ENCODE data around the gene TAB2. TPM values are rescaled to one million over a fixed set of nuclear protein-coding genes. Genes with fewer than 3 reads are reported as not detected.

The TAB2 gene
- total RNA-seq, 1 experiment from 2014 or later, result 56.7 TPM

GRCh38 chr6:149409617-149410016, 92.1 kb downstream of the TAB2 start:
- intact Hi-C loops (cut with micrococcal nuclease), result no loop called here
- no peak overlapping the region for H3K4me2 ChIP-seq (ENCODE audit: low read length)
- RAD21 ChIA-PET (ENCODE audit: low non-redundant PET in 1 of 2, low total read pairs in 2 of 2, uncharacterized antibody in 2 of 2, unreplicated experiment in 2 of 2), result no interaction called here
- ATAC-seq (no peak), DNase-seq (ENCODE audit: low read depth, low spot score) (no peak)
- H3K9ac ChIP-seq (ENCODE audit: low read length), result no peak overlapping the region
- no peaks in the 10 kb centered on the region for H3K79me2 ChIP-seq (ENCODE audit: insufficient read depth, low read length)
- H3K27ac ChIP-seq (ENCODE audit: low read depth, low read length), result no peak overlapping the region
- no peaks in the 10 kb centered on the region for H3K27me3 ChIP-seq (ENCODE audit: insufficient read depth, low read length)
- peaks cover 0 to 10% of the 10 kb centered on the region in 2 experiments; a peak in 3 of 4 replicates for H3K36me3 ChIP-seq (ENCODE audit: control insufficient read depth in 1 of 2, insufficient read depth in 2 of 2, low read length in 2 of 2)
- H3K4me1 ChIP-seq (ENCODE audit: control insufficient read depth in 1 of 2, insufficient read depth in 2 of 2, low read length in 2 of 2), result no peaks in the 10 kb centered on the region
- TF ChIP-seq EZH2phosphoT487 (IDR thresholded peaks at IDR 0.05; ENCODE audit: borderline replicate concordance) (no peak), JUND (IDR thresholded peaks at IDR 0.05) (no peak), SIN3A (IDR thresholded peaks at IDR 0.05; ENCODE audit: low read depth) (no peak), SRF (IDR thresholded peaks at IDR 0.05; ENCODE audit: low read depth) (no peak), MAX (IDR thresholded peaks at IDR 0.05) (no peak), ZFX (IDR thresholded peaks at IDR 0.05) (no peak), YY1 (IDR thresholded peaks at IDR 0.05; ENCODE audit: extremely low read depth, insufficient replicate concordance, low read depth, low read length) (no peak)
- CTCF ChIA-PET, result no interaction called here
- POLR2A ChIA-PET, result no interaction called here
- no TSS peak for BruUV-seq (replicated peaks)
- H4K20me1 ChIP-seq (ENCODE audit: insufficient read depth), result no peaks in the 10 kb centered on the region
- no peak overlapping the region for H2AFZ ChIP-seq (ENCODE audit: low read depth, low read length, poor library complexity, severe bottlenecking)
- H3K4me3 ChIP-seq (replicated peaks in 1 of 2; ENCODE audit: low read depth in 1 of 2, low read length in 2 of 2), result no peak overlapping the region
- H3K9me2 ChIP-seq (ENCODE audit: insufficient read depth), result no peaks in the 10 kb centered on the region
- no peaks in the 10 kb centered on the region for H3K9me3 ChIP-seq (ENCODE audit: control insufficient read depth in 1 of 2, insufficient read depth in 1 of 2, low read depth in 1 of 2, low read length in 2 of 2)

- ChIA-PET RAD21 (ENCODE audit: low non-redundant PET in 1 of 2, low total read pairs in 2 of 2, uncharacterized antibody in 2 of 2, unreplicated experiment in 2 of 2) (no interaction called here), POLR2A (no interaction called here), CTCF (no interaction called here)
- intact Hi-C loops (cut with micrococcal nuclease), result no loop called here
- Histone ChIP-seq H3K36me3 (ENCODE audit: control insufficient read depth in 1 of 2, insufficient read depth in 2 of 2, low read length in 2 of 2) (peaks cover 0 to 8% of the 10 kb centered on the region in 2 experiments; a peak in 3 of 4 replicates), H3K79me2 (ENCODE audit: insufficient read depth, low read length) (no peaks in the 10 kb centered on the region), H3K4me3 (replicated peaks in 1 of 2; ENCODE audit: low read depth in 1 of 2, low read length in 2 of 2) (no peak overlapping the region), H3K9me3 (ENCODE audit: control insufficient read depth in 1 of 2, insufficient read depth in 1 of 2, low read depth in 1 of 2, low read length in 2 of 2) (no peaks in the 10 kb centered on the region), H2AFZ (ENCODE audit: low read depth, low read length, poor library complexity, severe bottlenecking) (no peak overlapping the region), H3K9ac (ENCODE audit: low read length) (no peak overlapping the region), H3K27ac (ENCODE audit: low read depth, low read length) (no peak overlapping the region), H3K27me3 (ENCODE audit: insufficient read depth, low read length) (no peaks in the 10 kb centered on the region), H3K4me2 (ENCODE audit: low read length) (no peak overlapping the region), H4K20me1 (ENCODE audit: insufficient read depth) (no peaks in the 10 kb centered on the region), H3K4me1 (ENCODE audit: control insufficient read depth in 1 of 2, insufficient read depth in 2 of 2, low read length in 2 of 2) (no peaks in the 10 kb centered on the region), H3K9me2 (ENCODE audit: insufficient read depth) (no peaks in the 10 kb centered on the region)
- DNase-seq (ENCODE audit: low read depth, low spot score) (no peak), ATAC-seq (no peak)
- TF ChIP-seq ELF1 (IDR thresholded peaks at IDR 0.05; ENCODE audit: borderline replicate concordance, low read depth) (no peak), SIN3A (IDR thresholded peaks at IDR 0.05; ENCODE audit: low read depth) (no peak), CTCF (IDR thresholded peaks at IDR 0.05 in 2 of 3, conservative IDR thresholded peaks at IDR 0.05 in 1 of 3; ENCODE audit: borderline replicate concordance in 1 of 3, insufficient read depth in 1 of 3, low read depth in 2 of 3, low read length in 2 of 3) (no peak)
- BruUV-seq (replicated peaks), result no TSS peak
Measured at GRCh38 chr6:149410557-149410956, 93.0 kb downstream of the TAB2 start.

Data from HCT116 (cell line).